PFSK-1 (cell line): ENCODE results near the gene CCDC69.

Experiments used
- POLR2AphosphoS5 ChIP-seq: IDR thresholded peaks from 2 replicates; pipeline ENCODE4 v1.6.1; 2012; ENCODE audit warnings: low read depth, mild to moderate bottlenecking, control low read depth, low read length, moderate library complexity
- REST ChIP-seq, 2 experiments: IDR thresholded peaks; 2 replicates each; pipeline versions ENCODE4 v1.6.1 to v1.8.0; 2011 to 2012; ENCODE audit warnings: low read depth in 2 of 2, low read length in 2 of 2, control low read depth in 1 of 2, inconsistent platforms in 1 of 2, mild to moderate bottlenecking in 1 of 2, moderate library complexity in 1 of 2; ENCODE audit not compliant: insufficient read depth in 1 of 2

DNA sequence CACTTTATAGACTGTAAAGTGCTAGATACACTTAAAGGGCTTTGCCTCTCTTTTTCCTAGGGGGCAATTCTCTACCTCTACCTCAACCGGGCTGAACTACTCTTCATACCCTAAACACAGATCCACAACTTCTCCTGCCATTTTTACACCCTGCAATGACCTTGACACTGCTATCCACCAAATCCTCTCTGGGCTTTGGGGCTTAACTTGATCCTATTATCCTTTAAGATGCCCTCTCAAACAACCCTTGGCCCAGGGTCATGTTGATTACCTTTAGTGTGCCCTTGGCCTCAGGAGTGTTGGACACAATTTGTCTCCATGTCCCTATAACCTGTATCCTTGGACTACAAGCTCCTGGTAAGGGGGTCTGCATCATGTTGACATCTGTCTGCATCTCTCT, 85.8 kb downstream of the CCDC69 start:
- TF ChIP-seq REST (IDR thresholded peaks at IDR 0.05; ENCODE audit: insufficient read depth in 1 of 2, low read depth in 2 of 2, low read length in 2 of 2) (no peak), POLR2AphosphoS5 (no peak)
